Nephron (organoid): ENCODE results near the gene DDI1.

Experiments
- H3K27ac Mint-ChIP-seq, 3 experiments: 2 replicates each; pipeline ENCODE4 v1.8.0; 2020; ENCODE audit warnings: mixed read lengths in 3 of 3, mild to moderate bottlenecking in 2 of 3, moderate library complexity in 1 of 3
- H3K27me3 Mint-ChIP-seq: 2 replicates; pipeline ENCODE4 v1.8.0; 2021; ENCODE audit warnings: low read depth, mild to moderate bottlenecking, moderate library complexity, mixed read lengths
- H3K36me3 Mint-ChIP-seq: 2 replicates; pipeline ENCODE4 v1.8.0; 2020; ENCODE audit warnings: low read depth, mixed read lengths
- H3K4me1 Mint-ChIP-seq: 2 replicates; pipeline ENCODE4 v1.8.0; 2020; ENCODE audit warnings: mixed read lengths
- H3K4me3 Mint-ChIP-seq, 3 experiments: 2 replicates each; pipeline ENCODE4 v1.8.0; 2020; ENCODE audit warnings: mild to moderate bottlenecking in 3 of 3, mixed read lengths in 3 of 3, moderate library complexity in 2 of 3
- H3K9me3 Mint-ChIP-seq: 2 replicates; pipeline ENCODE4 v1.8.0; 2020; ENCODE audit warnings: mixed read lengths
- TF ChIP-seq, protein P1 (sequence below), 3 experiments: fragments of 200-600 bp; sonication (generic); IDR thresholded peaks; one replicate each; pipeline ENCODE4 v1.5.0; 2021; ENCODE audit warnings: antibody characterized with exemption in 3 of 3; ENCODE audit not compliant: unreplicated experiment in 3 of 3

DDI1 gene

DNA sequence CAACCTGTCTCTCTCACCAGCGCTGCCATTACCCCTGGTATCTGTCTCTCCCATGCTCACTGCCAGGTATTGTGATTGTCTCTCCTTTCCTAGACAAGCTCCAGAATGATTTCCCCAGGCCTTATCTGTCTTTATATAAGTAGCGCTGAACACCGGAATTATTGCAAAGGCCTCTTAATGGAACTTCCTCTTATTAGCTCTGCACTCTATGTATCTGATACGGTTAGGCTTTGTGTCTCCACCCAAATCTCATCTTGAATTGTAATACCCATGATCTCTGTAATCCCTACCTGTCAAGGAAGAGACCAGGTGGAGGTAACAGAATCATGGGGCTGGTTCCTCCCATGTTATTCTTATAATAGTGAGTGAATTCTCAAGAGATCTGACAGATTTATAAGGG is 39.3 kb downstream of the DDI1 start:
- TF ChIP-seq, protein P1, sequence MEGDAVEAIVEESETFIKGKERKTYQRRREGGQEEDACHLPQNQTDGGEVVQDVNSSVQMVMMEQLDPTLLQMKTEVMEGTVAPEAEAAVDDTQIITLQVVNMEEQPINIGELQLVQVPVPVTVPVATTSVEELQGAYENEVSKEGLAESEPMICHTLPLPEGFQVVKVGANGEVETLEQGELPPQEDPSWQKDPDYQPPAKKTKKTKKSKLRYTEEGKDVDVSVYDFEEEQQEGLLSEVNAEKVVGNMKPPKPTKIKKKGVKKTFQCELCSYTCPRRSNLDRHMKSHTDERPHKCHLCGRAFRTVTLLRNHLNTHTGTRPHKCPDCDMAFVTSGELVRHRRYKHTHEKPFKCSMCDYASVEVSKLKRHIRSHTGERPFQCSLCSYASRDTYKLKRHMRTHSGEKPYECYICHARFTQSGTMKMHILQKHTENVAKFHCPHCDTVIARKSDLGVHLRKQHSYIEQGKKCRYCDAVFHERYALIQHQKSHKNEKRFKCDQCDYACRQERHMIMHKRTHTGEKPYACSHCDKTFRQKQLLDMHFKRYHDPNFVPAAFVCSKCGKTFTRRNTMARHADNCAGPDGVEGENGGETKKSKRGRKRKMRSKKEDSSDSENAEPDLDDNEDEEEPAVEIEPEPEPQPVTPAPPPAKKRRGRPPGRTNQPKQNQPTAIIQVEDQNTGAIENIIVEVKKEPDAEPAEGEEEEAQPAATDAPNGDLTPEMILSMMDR (IDR thresholded peaks at IDR 0.05; ENCODE audit: unreplicated experiment in 3 of 3): no peak
- Mint-ChIP-seq H3K27me3 (no peaks in the 10 kb centered on the region), H3K4me1 (no peaks in the 10 kb centered on the region), H3K36me3 (no peaks in the 10 kb centered on the region), H3K27ac (no peak overlapping the region), H3K9me3 (no peaks in the 10 kb centered on the region), H3K4me3 (no peak overlapping the region)

DNA sequence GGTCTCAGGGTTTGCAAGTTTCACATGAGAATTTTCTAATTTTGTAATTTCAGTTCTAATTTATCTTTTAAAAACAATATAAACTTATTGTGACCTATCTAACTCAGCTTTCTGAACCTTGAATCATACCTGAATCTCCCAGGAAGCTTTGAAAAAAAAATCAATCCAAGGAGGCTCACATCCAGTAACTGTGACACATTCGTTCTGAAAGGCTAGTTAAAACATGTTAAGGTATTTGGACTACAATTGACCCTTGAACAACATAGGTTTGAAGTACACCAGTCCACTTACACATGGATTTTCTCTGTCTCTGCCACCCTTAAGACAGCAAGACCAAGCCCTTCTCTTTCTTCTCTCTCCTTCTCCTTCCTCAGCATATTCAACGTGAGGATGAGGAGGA is 40.0 kb downstream of the DDI1 start:
- Mint-ChIP-seq H3K27me3 (no peaks in the 10 kb centered on the region), H3K4me1 (no peaks in the 10 kb centered on the region), H3K27ac (no peak overlapping the region)

DNA sequence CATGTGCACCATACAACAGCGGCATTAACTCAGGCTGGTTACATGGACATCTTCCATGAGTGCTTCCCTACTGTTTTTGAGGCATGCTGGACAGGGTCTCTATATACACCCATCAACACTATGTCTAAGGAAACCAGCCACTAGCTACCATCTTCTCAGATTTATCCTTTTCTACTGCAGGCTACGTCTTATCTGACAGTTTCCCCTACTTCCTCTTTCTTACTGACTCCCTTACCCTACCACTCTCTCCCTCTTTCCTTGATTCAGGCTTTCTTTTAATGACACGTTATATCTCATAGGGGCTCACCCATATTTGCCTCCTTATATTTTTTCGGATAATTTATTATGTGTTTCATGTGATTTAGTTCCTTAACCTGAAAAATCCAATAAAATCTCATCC is 41.8 kb downstream of the DDI1 start:
- no peaks in the 10 kb centered on the region for H3K27me3 Mint-ChIP-seq
- no peaks in the 10 kb centered on the region for H3K9me3 Mint-ChIP-seq
- TF ChIP-seq, protein P1 (IDR thresholded peaks at IDR 0.05; ENCODE audit: unreplicated experiment in 3 of 3): no peak
- H3K27ac Mint-ChIP-seq: no peak overlapping the region
- H3K36me3 Mint-ChIP-seq: no peaks in the 10 kb centered on the region
- H3K4me1 Mint-ChIP-seq: no peaks in the 10 kb centered on the region
- H3K4me3 Mint-ChIP-seq: no peak overlapping the region

More for the DNA sequence above, 40.0 kb downstream of the DDI1 start:
- TF ChIP-seq, protein P1 (IDR thresholded peaks at IDR 0.05; ENCODE audit: unreplicated experiment in 3 of 3): no peak
- H3K4me3 Mint-ChIP-seq: no peak overlapping the region
- no peaks in the 10 kb centered on the region for H3K36me3 Mint-ChIP-seq
- no peaks in the 10 kb centered on the region for H3K9me3 Mint-ChIP-seq

DNA sequence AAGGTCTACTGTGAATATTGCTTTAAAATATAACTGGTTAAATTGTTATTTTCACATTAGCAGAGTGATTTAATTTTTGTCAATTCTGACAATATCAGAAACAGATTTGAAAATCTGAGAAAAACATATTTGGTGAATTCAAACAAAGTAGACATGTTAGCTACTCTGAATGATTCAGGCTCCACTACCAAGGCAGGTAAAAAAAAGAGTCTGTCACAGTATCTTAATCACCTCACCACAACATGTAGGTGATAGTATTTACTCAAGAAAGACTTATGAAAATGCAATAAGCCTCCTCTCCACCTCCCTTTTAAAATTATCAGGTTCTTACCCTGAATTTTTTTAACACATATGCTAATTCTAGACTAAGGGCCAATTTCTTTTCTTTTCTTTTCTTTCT is 42.6 kb downstream of the DDI1 start:
- Mint-ChIP-seq H3K4me3 (no peak overlapping the region), H3K4me1 (no peaks in the 10 kb centered on the region), H3K27ac (no peak overlapping the region), H3K36me3 (no peaks in the 10 kb centered on the region), H3K27me3 (no peaks in the 10 kb centered on the region), H3K9me3 (no peaks in the 10 kb centered on the region)
- TF ChIP-seq, protein P1 (IDR thresholded peaks at IDR 0.05; ENCODE audit: unreplicated experiment in 3 of 3): no peak

DNA sequence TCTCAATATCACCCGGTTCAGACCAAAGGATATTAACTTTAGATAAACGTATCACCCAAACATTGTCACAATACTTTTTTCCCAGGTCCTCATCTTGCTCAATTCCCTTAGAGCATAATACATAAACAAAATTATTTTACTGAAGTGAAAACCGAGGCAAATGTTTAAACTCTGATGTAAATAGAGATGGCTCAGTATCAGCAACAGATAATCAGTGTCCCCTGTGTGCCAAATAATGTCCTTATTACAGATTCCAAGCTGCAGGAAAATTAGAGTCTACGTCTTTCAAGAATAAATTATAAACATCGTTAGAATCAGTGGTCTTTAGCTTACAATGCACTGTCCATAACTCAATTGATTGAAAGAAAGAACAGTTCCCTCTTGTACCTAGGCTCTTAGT is 50.2 kb downstream of the DDI1 start:
- no peaks in the 10 kb centered on the region for H3K9me3 Mint-ChIP-seq
- H3K4me3 Mint-ChIP-seq: no peak overlapping the region
- TF ChIP-seq, protein P1 (IDR thresholded peaks at IDR 0.05; ENCODE audit: unreplicated experiment in 3 of 3): no peak
- no peaks in the 10 kb centered on the region for H3K36me3 Mint-ChIP-seq
- peaks cover 13% of the 10 kb centered on the region for H3K4me1 Mint-ChIP-seq
- peaks cover 5% of the 10 kb centered on the region for H3K27me3 Mint-ChIP-seq
- H3K27ac Mint-ChIP-seq: no peak overlapping the region
